Measurements from ENCODE around the gene PLS3.

Gene PLS3

DNA sequence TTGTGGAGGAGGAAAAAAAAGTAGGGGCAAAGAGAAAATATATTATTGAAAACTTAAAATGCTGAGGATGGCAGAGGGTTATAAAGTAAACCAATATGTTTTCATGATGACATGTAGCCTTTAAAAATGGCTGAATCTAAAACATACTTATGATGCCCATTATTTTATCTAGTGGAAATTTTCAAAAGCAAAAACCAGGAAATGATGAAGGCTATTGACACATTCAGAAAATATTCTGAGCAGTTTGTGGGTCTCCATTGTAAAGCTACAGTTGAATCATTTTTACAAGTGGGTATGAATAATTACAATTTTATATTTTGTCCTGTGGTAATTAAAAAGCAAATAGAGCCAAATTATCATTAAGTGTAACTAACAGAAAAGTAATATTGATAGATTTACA, 10.7 kb downstream of the PLS3 start:
- DNase-seq (ENCODE audit: low read depth), result no peak

DNA sequence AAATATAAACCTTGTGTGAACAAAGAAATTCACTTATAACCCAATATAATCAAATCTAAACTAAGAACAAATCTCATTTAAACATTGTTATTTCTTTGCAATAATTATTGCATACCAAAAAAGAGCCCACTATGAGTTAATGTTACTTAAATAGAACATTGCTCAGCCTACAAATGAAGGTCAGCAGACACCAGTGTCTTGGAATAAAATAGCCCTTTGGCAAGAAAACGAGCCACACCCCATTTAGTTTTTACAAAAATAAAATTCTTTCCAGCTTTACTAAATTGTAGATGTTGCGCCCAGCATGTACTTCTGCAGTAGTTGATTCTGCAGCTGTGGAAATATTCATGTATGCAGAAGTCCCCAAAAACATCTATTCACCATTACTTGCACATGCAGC, 12.2 kb downstream of the PLS3 start:
- DNase-seq (ENCODE audit: low read depth), result no peak

DNA sequence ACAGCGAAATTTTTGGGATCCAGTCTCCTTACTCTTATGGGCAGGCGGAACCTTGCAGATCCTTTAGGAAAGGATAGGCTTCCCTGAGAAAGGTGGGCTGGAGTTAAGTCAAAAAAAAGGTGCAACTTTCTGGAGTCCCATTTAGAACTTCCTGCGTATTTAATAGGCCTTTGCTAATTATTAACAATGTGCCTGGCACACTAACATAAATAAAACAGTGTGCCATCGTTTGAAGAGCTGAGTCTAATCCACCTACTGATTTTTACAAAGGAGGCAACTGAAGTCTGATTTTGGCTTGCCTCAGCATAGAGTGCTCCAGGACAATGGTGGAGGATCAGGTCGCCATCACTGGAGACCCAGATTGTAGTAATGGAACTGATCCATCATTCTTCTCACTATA, 15.7 kb downstream of the PLS3 start:
- DNase-seq (ENCODE audit: low read depth), result no peak

DNA sequence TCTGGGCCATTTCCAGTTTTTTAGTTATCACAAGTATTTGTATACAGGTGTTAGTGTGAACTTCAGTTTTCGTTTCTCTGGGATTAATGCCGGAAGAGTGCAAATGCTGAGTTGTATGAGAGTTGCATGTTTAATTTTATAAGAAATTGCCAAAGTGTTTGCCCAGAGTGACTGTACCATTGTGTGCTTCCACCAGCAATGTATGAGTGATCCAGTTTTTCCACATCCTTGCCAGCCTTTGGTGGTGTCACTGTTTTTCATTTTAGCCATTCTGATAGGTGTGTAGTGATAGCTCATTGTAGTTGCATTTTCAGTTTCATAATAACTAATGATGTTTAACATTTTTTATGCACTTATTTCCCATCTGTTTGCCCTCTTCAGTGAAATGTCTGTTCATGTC, 18.4 kb downstream of the PLS3 start:
- DNase-seq (ENCODE audit: low read depth), result no peak

DNA sequence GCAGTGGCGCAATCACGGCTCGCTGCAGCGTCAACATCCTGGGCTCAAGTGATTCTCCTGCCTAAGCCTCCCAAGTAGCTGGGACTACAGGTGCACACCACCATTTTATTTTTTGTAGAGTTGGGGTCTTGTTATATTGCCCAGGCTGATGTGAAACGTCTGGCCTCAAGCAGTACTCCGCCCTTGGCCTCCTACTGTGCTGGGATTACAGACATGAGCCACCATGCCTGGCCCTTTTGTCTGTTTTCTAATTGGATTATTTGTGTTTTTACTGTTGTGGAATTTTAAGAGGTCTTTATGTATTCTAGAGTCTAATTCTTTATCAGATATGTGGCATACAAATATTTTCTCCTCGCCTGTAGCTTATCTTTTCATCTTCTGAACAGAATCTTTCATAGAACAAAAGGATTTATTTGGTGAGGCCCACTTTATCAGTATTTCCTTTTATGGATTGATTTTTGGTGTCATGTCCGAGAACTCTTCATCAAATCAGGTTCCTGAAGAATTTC, 18.9 kb downstream of the PLS3 start:
- no peak for DNase-seq (ENCODE audit: low read depth)

DNA sequence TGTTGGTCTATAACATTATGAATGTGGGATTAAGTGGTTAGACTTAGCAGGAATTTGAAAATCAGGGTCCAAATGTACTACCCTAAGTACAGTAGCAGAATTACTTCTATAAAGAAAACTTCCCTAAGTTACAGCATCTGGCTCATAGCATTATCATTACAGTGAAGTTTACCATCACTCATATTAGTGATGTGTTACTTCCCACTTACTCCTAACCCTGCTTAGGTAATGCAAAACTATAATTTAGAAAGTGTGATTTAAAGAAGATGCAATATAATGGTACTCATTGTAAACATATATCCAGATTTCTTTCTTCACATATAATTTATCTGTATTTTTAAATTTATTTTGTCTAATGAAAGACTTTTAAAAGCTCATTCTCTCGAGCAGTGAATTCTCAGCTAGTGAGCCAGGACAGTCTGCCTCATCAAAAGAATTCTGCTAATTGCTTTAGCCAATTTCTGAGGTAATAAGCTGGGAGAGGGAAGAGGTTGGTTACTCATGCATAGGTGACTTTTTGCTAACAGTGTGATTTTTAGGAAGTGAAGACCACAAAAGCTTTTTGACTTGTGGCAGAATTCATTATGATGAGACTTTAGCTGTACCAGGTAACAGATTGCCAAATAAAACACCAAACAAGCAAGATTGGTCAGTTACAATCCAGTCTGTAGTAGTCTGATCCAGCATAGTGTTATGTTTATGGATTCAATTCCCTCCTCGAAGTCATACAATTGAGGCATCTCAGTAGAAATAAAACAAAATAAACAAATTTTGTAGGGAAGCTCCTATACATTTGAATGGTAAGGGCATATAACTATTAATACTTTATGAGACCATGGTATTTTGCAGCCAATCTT, 21.0 kb downstream of the PLS3 start:
- DNase-seq (ENCODE audit: low read depth), result no peak

DNA sequence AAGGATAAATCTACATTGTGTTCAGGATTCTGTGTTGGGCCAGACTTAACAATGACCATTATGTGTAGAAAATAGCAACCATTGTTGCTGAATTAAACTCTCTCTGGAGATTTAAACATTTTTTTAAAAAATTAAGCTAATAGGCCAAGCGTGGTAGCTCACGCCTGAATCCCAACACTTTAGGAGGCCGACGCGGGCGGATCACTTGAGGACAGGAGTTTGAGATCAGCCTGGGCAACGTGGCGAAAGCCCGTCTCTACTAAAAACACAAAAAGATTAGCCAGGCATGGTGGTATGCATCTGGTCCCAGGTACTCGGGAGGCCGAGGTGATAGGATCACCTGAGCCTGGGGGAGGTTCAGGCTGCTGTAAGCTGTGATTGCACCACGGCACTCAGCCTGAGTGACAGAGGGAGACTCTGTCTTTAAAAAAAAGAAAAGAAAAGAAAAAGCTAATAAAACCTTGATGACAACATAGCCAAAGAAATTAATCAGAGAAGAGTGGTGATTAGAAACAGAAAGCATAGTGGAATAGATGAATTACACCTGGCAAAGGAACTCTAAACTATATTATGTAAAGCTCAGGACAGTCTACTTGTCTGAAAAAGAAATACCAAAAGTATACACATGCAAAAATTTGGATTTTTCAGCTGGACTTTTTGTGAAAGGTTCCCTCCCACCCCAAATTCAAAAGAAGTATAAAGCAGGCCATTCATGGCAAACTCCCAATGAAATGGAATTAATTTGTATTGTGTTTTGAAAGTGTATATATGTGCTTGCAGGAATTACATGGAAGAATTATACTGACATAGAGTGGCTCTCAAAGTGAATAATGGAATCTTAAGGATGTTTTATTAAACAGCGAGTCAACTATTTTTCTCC, 21.9 kb downstream of the PLS3 start:
- DNase-seq (ENCODE audit: low read depth), result no peak

DNA sequence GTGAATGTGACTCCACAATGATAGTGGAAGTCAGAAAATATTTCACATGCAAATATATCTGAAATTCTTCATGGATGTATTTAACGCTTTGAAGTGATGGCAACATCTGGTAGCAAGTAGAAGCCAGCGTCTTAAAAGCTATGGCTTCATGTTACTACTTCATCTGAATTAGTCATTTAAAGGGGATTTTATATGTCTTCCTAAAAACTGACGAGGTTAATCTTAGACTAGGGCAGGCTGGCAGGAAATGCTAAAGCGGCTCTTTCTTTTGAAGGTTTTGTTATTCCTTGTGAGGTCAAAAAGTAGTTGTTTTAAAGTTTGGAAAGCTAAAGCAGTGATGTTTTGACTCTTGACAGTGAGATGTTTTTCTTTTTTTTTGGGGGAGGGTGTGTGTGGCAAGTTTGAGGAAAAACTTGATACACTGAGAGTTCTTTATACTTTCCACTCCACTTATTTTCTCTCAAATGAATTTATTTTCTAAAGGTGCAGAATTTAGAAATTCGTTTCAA, 22.6 kb downstream of the PLS3 start:
- no peak for DNase-seq (ENCODE audit: low read depth)

DNA sequence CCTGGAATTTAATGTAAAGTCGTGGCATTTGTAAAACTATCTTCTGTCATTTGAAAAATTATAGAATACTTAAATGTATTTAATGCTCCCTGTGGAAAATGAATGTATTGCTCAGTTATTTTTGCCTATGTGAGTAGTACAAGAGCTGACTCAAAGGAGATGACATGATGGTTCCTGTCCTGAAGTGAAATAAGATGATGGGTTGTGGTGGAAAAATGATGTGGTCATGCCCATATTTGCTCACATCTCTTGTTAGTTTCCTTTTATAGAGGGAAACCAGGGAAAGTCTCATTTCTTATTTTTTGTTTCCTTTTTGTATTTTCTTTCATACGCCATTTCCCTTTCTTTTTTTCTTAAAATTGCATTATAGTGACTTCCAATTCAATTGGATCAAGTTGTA, 23.7 kb downstream of the PLS3 start:
- DNase-seq (ENCODE audit: low read depth), result no peak

DNA sequence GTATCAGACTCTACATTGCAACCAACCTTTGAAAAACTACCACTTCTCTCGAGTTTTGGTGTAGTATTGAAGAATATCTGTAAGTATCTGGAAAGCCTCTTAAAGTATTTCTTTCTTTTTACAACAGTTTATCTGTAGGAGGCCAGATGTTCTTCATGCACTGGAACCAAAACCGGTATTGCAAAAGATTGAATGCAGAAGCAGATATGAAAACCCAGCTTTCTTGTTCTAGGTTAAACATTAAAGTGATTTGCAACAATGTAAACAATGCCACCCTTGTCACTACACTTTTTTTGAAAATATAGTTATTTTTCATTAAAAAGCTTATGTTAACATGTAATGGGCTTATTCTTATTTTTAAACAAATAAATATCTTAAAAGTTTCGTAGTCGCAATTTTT, 27.2 kb downstream of the PLS3 start:
- no peak for DNase-seq (ENCODE audit: low read depth)

DNA sequence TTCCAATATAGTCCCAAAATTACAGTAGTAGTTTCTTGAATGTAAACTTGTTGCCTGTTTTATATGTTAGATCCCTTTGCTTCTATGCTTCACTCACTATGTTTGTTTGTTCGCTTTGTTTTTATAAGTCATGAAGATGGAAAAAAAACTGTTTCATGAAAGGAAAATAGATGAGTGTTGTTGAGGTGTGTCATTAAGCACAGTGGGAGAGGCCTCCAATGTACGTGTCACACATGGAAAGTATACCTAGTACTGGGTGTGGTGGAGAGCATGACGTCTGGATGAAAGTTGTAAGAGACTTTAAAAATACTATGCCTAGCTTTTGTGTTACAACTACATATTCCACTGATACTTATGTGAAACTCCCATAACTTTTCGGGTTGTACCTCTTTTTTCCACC, 28.4 kb downstream of the PLS3 start:
- DNase-seq (ENCODE audit: low read depth), result no peak

DNA sequence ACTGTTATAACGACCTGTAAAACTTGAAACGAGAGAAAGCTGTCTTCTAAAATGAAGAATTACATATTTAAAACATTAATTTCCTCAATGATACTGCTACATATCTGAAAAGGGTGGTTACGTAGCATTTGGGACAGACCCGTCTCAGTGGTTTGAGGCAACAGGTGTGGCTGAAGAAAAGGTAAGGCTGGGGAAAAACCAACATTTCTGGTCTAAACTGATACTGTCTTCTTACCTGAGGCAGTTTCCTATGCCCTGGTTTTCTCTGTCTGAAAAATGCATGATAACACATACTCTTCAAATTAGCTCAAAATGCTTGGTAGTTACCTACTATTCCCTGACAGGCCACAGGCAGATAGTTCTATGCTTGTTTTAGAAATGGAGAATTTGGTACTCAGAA, 30.4 kb downstream of the PLS3 start:
- DNase-seq (ENCODE audit: low read depth), result no peak

DNA sequence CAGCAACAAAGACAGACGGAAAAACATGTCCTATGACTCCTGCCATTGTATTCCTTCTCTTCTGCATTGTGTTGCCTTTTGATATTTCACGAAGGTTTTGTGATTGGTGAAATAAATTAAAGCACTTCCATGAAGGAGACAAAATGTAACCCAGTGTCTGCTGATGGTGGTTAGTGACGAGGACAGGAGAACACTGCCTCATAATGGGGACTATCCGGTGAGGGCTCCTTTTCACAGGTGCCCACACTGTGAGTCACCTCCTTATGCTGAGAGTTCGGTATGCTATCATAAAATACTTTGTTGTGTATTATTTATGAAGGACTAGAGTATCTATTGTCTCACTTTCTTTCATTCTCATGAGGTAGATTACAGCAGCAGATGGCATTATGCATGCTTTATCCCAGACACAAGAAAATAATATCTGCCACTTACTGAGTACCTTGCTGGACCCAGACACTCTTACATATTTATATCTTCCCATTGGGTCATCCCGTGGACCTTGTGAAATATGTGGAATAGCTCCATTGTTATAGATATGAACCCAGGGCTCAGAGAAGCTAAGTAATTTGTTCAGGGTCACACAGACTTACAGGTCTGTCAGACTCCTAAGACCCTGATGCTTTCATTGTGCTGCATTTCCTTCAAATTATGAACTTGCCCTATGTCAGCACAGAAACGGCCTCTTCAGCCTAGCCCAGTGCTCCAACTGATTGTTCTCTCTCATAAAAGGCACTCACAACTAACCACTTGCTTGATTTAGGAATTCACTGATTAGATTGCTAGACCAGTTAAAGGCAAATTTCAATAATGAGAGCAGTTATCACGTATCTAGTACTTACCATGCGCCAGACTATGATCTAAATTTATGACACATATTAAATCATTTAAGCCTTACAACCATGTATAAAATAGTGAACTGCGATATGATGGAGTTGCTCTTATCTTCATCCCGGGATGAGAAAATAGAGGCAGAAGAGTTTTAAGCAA, 31.2 kb downstream of the PLS3 start:
- no peak for DNase-seq (ENCODE audit: low read depth)

DNA sequence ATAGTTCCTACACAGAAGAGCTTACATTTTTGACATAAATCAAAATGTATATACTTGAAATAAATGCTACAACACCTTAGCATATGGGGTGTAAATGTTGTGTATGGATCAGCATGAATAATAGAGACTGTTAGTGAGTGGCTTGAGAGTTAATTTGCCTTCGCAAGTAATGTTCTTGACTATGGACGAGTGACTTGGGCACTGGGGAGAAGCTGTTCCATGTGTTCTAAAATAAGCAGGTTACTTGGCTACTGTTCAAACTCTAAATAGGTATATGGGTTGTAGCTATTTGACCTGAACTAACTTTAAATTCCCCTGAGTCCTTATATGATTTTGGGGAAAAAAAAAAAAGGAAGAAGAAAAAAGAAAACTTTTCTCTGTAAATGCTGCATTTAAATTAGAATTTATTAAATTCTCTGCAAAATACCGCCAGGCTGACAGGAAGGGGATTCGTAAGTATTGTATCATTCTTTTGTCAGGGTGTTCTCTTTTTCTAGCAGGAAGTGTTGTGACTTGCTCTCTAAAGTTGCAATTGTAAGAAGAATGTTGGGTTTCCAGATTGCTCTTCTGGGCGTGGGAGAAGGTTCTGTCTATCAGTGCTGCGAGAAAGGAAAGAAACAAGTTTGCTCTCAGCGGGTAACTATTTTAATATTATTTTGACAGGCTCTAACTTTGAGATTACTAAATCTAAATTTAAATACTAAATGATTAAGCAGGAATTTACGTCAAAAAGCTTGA, 32.2 kb downstream of the PLS3 start:
- DNase-seq (ENCODE audit: low read depth), result no peak

DNA sequence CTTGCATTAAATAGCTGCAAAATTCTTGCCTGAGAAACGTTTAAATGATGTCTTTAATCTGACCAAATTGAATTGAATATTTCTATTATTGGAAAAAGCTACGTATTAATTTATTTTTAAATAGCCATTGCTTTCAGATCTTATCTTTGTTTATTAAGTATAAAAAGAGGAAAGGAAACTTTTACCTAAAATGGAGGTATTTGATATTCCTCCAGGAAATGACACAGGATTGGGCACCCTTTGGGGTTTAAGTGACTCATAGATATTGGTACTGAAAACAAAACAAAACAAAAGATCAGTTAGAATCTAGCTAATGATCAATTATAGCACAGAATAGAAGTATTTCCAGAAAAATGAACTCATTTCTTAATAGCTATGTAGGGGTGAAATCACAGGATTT, 34.1 kb downstream of the PLS3 start:
- no peak for DNase-seq (ENCODE audit: low read depth)

DNA sequence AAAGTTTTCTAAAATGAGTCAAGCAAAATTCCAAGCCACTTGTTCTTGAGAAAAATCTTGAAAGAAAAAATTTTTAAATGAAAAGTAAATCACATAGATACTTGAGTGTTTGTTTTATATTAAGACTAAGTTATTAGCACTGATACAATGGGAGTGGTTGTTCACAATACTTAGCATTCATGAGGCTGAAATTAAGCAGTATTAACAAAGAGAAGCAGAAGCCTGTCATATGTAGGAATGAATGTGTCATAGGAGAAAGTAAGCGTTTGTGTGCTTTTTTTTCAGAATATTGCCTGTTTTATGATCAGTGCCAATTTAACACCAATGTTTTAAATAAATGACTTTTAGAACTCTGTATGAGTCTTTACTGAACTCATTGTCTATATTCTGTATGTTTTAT, 37.6 kb downstream of the PLS3 start:
- DNase-seq (ENCODE audit: low read depth), result no peak

DNA sequence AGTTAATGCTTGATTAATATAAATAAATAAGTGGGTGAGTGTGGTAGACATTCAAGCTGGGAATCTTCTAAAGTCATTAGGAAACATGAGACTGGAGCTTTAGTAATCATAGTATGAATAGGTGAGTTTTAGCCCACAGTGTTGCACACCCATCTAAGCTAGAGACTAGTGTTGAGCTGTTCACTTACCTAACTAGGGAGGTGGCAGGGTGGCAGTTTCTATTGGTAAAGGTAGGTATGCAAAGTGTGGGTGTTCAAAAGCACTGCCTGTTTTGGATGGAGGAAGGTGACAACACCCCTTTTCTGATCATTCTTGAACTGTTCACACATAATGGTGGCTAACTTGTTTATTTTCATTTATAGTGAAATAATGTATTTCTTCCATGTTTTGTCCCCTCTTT, 41.3 kb downstream of the PLS3 start:
- DNase-seq (ENCODE audit: low read depth), result no peak

DNA sequence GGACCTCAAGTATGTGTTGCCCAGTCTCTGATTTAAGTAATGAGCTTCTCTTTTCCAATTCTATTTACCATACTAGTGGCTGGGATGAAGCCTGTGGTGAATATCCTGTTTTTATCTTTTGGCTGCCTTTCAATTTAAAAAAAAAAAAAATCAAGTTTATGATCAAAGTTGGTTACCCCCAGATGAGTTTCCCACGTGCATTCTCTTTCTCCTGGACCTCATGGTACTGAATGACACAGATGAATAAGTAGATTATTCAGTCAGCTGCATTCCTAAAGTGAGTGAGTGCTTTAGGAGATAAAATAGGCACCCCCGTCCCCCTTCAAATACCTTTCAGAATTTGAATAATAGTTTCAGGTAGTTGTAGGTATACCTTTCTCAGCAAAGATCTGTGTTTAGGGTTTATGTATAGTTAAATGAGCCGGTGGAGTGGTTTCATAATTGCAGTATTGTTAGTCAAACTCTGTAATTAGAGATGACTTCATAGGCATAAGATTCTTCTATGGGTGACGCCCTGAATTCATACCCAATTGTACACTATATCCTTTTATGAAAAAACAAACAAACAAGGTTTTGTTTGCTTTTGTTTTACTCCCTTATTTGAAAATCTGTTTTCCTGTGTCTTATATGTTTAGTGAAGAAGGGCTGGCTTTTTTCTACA, 41.9 kb downstream of the PLS3 start:
- no peak for DNase-seq (ENCODE audit: low read depth)

DNA sequence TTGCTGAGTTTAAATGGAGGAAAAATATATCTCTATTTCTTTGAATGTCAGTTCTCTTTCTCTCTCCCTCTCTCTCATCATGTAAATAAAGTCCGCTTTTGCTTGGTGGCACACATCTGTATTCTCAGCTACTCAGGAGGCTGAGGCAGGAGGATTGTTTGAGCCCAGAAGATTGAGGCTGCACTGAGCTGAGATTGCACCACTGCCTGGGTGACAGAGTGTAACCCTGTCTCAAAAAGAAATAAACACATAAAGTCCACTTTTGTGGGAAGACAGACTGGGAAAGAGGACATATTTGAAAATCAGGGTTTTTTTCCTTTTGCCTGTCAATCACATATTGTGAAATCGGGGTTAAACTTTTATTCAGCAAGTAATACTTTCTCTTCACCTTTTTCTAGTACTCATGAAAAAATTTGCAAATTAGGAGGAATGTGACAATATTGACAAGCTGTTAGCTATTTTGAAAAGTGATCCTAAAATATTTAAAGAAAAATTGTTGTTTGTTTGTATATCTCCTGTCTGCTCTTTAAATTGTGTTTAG, 42.6 kb downstream of the PLS3 start:
- DNase-seq (ENCODE audit: low read depth), result no peak

DNA sequence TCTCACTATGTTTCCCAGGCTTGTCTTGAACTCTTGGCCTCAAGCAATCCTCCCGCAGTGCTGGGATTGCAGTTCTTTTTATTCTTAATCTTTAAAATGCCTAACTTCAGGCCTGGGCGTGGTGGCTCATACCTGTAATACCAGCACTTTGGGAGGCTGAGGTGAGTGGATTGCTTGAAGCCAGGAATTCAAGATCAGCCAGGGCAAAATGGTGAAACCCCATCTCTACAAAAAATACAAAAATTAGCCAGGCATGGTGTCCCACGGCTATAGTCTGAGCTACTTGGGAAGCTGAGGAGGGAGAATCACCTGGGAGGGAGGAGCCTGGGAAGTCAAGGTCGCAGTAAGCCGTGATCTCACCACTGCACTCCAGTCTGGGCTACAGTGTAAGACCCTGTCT, 45.9 kb downstream of the PLS3 start:
- no peak for DNase-seq (ENCODE audit: low read depth)
